Hepatic stellate cell (primary cell): ENCODE data around the gene EPB41L2.
A peak's percentile ranks its signal among the peaks of the same experiment; 100 is the strongest.

ENCODE experiments used
- DNase-seq: peaks from one replicate; pipeline ENCODE4 v3.0.0; 2011; ENCODE audit warnings: low spot score

Gene EPB41L2

GRCh38 chr6:130978180-130978579 lies 84.9 kb downstream of the EPB41L2 start:
- no peak for DNase-seq

- DNase-seq: no peak
Observed at GRCh38 chr6:130975325-130975724, 87.7 kb downstream of the EPB41L2 start.

- DNase-seq: no peak
Observed at GRCh38 chr6:130973521-130974277, 89.3 kb downstream of the EPB41L2 start.

DNA sequence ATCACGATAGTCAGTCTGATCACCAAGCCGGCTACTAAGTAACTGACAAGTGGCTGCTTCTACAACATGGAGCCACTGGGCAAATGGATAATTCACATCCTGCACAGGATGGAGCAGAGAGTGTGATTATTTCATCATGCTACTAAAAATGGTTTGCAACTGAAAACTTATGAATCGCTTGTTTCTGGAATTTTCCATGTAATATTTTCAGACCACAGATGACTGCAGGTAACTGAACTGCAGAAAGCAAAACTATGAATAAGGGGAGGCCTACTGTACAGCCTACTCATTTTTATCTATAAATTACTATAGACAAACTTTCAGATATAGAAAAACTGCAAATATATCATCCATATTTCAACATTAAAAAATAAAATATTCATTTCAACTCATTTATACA lies 91.5 kb downstream of the EPB41L2 start:
- no peak for DNase-seq

- no peak for DNase-seq
Observed at GRCh38 chr6:130970839-130971410, 92.1 kb downstream of the EPB41L2 start.

DNA sequence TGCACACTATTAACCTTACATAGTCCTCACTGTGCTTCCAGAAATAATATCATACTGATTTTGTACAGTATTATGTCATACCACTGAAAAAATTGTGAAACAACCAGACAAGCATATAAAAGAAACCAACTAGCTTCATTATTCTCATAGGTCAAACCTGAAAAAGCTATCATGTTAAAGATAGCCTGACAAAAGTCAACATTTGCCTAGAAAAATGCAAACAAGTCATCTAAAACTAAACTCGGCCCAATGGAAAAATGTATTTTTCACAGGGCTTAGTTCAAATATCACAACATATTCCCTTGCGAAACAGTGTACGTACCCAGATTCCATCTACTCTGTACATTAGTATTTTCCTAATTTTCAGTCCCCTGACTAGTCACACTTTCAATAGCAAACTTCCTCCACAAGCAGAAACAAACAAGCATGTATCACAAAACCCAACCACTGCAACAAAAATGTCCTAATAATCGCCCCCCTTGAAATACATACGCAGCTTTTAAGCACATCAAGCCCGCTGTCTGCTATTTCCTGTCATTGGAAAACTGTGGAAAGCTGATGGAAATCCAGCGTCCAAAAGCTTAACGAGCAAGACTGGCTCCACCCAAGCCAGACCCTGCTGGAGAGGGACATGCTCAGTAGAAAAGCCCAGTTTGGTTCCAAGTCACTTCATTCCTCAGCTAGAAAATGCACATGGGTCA lies 93.1 kb downstream of the EPB41L2 start:
- DNase-seq: peak; percentile 45

GRCh38 chr6:130969166-130969565 lies 93.9 kb downstream of the EPB41L2 start:
- no peak for DNase-seq

DNA sequence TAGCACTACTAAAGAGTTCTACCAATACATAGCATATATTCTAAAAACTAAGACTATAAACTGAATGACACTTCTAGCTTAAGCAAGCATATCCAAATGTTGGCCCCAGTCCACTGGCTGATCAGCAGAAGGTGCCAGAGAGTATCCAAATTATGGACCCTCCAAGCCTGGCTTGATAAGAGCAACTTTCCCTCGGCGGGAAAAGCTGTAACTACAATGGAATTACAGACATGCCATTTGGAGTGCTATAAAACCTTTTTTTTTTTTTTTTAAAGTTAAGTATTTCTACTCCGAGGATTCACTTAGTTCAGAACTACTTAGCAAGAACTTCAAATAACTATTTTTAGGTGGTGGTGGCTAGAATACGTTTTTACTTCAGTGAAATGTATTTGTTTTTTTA lies 94.6 kb downstream of the EPB41L2 start:
- no peak for DNase-seq

DNA sequence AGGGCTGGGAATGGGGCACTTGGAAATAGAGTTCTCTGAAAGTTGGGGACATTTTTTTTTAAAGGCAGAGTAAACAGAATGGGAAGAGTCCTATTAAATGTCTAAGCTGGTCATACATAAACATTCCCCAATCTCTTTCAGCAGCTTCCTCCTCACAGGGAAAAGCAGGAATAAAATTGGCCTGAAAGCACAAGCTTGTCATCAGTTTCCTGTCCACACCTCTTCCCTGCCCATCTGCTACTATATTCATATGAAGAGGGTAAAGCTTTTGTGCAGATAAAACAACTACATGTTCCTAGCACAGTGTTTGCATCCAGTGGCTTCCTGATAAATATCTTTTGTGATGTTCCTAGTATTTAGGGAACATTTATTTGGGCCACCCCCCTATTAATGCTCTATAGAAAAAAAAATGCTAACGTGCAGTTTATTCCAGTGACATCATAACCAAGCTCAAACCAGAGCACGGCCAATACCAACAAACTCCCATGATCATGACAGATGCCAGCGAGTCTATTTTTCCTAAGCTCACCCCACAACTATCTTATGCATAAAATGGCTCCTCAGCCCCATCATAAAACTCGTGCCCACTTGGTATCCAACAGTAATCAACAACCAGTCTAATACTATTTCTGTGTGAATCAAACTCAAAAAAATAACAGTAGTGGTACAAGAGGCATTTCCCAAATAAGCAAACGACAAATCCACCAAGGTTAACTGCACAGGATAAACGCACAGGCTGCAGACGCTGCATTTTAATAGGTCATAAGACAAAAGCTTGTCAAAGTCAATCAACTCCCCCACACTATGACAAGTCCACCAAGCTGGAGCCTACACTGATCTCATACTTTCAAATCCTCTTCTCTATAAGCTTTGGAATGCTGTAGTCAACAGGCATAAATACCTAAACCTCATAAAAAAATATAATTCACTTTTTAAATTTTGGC lies 95.3 kb downstream of the EPB41L2 start:
- peak; percentile 18 for DNase-seq

- no peak for DNase-seq
Observed at GRCh38 chr6:130966344-130966980, 96.6 kb downstream of the EPB41L2 start.

DNA sequence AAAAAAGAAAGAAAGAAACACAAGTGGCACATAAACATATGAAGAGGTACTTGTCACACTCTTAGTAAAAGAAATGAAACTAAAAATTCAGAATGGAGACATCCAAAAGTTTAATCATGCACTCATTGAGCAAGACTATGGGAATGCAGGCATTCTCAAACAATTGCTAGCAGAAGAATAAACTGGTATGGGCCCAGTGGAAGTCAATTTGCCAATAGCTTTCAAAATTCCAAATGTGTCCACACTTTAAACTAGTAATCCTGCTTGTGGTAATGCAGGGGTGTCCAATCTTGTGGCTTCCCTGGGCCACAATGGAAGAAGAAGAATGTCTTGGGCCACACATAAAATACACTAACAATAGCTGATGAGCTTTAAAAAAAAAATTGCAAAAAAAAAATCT lies 97.4 kb downstream of the EPB41L2 start:
- DNase-seq: peak; percentile 12

- no peak for DNase-seq
Observed at GRCh38 chr6:130964808-130965604, 98.0 kb downstream of the EPB41L2 start.

DNA sequence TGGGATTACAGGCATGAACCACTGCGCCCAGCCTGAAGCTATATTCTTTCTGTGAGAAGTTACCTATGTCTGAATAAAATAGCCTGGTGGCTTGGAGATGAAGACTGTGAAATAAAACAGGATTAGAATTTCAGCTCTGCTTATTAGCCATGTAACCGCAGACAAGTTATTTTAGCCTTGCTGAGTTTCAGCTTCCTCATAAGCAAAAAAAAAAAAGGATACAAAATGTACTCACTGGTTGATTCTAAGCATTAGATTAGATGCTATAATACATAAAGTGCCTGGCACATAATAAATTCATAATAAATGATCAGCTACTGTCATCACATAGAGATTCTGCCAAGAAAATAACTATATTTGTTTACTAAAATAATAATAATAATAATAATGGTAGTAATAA lies 98.8 kb downstream of the EPB41L2 start:
- DNase-seq: no peak

GRCh38 chr6:130962966-130963365 lies 100.1 kb downstream of the EPB41L2 start:
- no peak for DNase-seq

GRCh38 chr6:130961148-130961547 lies 101.9 kb downstream of the EPB41L2 start:
- DNase-seq: no peak

- no peak for DNase-seq
Observed at GRCh38 chr6:130959951-130960350, 103.1 kb downstream of the EPB41L2 start.

DNA sequence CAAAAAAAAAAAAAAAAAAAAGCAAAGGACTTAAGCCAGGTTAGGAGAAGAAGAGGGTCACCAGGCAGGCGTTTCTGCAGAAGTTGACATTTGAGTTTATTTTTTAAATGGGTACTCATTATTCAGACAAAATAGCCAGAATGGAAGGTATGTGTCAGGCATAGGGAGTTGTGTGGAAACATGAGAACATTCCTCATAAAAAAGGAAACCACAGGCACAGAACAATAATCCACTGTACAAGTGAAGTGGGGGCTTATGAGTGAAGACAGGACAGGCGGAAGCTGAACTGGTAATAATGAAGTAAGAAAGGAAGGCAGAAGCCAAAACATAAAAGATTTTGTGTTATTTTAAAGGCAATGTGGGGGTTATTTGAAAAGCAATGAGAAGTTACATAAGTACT lies 104.6 kb downstream of the EPB41L2 start:
- DNase-seq: no peak

DNA sequence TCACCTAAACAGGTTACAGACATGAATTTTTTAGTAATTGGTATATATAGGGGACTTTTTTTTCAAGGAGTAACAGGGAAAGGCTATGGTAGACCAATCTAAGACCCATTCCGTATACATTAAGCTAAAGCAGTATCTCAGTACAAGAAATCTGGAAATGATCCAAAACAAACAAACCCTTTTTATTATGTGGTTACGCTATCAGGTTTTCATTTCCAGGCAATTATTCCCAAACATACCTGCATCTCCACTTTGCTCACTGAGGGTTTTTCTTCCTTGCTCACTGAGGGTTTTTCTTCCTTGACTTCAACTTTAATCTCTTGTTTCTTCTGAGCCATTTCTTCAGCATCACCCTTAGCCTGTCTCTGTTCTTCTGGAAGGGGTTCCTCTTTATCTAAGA lies 107.3 kb downstream of the EPB41L2 start:
- DNase-seq: no peak

DNA sequence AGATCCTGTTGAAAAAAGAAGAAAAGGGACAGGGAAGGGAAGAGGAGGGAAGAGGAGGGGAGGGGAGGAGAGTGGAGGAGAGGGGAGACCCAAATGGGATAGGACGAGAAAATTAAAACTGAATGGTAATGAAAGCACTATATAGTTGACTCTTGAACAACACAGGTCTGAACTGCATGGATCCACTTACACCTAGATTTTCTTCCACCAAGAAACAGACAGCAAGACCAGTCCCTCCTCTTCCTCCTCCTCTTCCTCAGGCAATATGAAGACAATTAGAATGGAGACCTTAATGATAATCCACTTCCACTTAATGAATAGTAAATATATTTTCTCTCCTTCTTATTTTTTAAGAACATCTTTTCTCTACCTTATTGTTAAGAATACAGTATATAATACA lies 113.5 kb downstream of the EPB41L2 start:
- DNase-seq: no peak

DNA sequence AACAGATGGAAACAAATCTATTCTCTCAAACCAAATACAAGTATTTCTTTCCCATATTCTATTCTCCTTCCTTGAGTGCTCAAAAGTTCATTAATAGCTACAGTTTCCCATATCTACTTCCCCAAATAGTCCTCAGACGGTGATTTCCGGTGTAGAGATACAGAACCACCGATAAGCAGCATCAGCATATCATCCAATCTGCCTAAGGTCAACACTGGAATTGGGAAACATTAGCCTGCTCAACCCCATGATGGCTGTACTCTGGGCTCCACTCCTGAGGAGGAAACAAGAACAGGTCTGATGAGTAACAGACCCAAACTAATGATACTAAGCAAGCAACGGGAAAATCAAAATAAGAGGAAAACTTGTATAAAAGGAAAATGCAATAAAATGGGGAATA lies 115.6 kb downstream of the EPB41L2 start:
- DNase-seq: no peak

DNA sequence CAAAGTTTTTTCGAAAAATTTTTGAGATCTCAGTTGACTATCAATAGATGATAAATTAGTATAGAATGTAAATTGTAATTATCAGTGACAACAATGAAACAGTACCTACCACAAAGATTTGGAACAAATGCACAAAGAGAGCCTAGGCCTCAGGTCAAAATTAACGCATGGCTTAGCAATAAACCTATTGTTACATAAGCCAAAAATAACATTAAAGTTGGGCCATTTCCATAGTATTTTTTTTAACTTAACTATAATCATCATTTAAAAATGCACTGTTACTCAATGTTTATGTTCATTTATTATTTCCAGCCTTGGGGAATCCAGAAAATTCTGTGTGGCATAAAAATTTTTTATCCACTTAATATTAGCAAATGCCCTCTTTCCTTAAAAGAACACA lies 117.0 kb downstream of the EPB41L2 start:
- DNase-seq: no peak
